NOMO-1 treated with DMSO at 0.1 percent for 48 hours (cell line): ENCODE results near the gene SND1.

Experiments
- DNase-seq: peaks from one replicate; lab custom pipeline; 2025; ENCODE audit not compliant: unreplicated experiment; lab: John Stamatoyannopoulos, UW

The SND1 gene

GRCh38 chr7:127824682-127825081 is 172.7 kb downstream of the SND1 start:
- DNase-seq, result no peak

GRCh38 chr7:127828843-127829500 is 177.0 kb downstream of the SND1 start:
- peak; percentile 23 for DNase-seq

GRCh38 chr7:127831318-127832219 is 179.6 kb downstream of the SND1 start:
- DNase-seq, result no peak

GRCh38 chr7:127832592-127832991 is 180.6 kb downstream of the SND1 start:
- no peak for DNase-seq

GRCh38 chr7:127833641-127834040 is 181.6 kb downstream of the SND1 start:
- peak; percentile 53 for DNase-seq

- DNase-seq, result no peak
Observed at GRCh38 chr7:127835679-127836078, 183.7 kb downstream of the SND1 start.

GRCh38 chr7:127837816-127838410 is 185.9 kb downstream of the SND1 start:
- peak; percentile 5 for DNase-seq

- no peak for DNase-seq
Observed at GRCh38 chr7:127838816-127839415, 186.9 kb downstream of the SND1 start.

- no peak for DNase-seq
Observed at GRCh38 chr7:127840226-127840951, 188.4 kb downstream of the SND1 start.

- DNase-seq, result no peak
Observed at GRCh38 chr7:127844165-127844564, 192.2 kb downstream of the SND1 start.

GRCh38 chr7:127844707-127845331 is 192.8 kb downstream of the SND1 start:
- DNase-seq, result no peak

- DNase-seq, result no peak
Observed at GRCh38 chr7:127845522-127846214, 193.7 kb downstream of the SND1 start.

- DNase-seq, result no peak
Observed at GRCh38 chr7:127847641-127848040, 195.6 kb downstream of the SND1 start.

GRCh38 chr7:127848241-127848640 is 196.2 kb downstream of the SND1 start:
- no peak for DNase-seq

- DNase-seq, result no peak
Observed at GRCh38 chr7:127850195-127850594, 198.2 kb downstream of the SND1 start.

- DNase-seq, result no peak
Observed at GRCh38 chr7:127854383-127854782, 202.4 kb downstream of the SND1 start.

- no peak for DNase-seq
Observed at GRCh38 chr7:127857464-127857841, 205.5 kb downstream of the SND1 start.

GRCh38 chr7:127858091-127858914 is 206.3 kb downstream of the SND1 start:
- no peak for DNase-seq

GRCh38 chr7:127858915-127859189 is 206.9 kb downstream of the SND1 start:
- no peak for DNase-seq
